LNCaP clone FGC (cell line): ENCODE measurements around the gene PGBD5.
"Not testable (repeated sequence)": the region's sequence is repeated elsewhere in the genome, so short reads cannot be mapped to it uniquely, and the experiment has no call there.

Experiments used
- DNase-seq: peaks from one replicate; pipeline ENCODE4 v3.0.0-alpha.2; 2011; ENCODE audit warnings: low read depth
- H3K4me3 ChIP-seq: 2 replicates; pipeline ENCODE4 v1.5.1; 2011; ENCODE audit warnings: mild to moderate bottlenecking, low read depth, low read length, control low read depth
- TF ChIP-seq, protein P1 (sequence below): IDR thresholded peaks from 2 replicates; pipeline ENCODE4 v1.5.1; 2012; ENCODE audit warnings: mild to moderate bottlenecking; ENCODE audit not compliant: control insufficient read depth, insufficient read depth; ENCODE audit errors: extremely low read depth

Gene PGBD5

GRCh38 chr1:230415405-230416132, 10.6 kb downstream of the PGBD5 start:
- TF ChIP-seq, protein P1, sequence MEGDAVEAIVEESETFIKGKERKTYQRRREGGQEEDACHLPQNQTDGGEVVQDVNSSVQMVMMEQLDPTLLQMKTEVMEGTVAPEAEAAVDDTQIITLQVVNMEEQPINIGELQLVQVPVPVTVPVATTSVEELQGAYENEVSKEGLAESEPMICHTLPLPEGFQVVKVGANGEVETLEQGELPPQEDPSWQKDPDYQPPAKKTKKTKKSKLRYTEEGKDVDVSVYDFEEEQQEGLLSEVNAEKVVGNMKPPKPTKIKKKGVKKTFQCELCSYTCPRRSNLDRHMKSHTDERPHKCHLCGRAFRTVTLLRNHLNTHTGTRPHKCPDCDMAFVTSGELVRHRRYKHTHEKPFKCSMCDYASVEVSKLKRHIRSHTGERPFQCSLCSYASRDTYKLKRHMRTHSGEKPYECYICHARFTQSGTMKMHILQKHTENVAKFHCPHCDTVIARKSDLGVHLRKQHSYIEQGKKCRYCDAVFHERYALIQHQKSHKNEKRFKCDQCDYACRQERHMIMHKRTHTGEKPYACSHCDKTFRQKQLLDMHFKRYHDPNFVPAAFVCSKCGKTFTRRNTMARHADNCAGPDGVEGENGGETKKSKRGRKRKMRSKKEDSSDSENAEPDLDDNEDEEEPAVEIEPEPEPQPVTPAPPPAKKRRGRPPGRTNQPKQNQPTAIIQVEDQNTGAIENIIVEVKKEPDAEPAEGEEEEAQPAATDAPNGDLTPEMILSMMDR = no peak
- H3K4me3 ChIP-seq = no peak overlapping the region
- no peak for DNase-seq

GRCh38 chr1:230414694-230415093, 11.4 kb downstream of the PGBD5 start:
- TF ChIP-seq, protein P1 = no peak
- no peak for DNase-seq
- no peak overlapping the region for H3K4me3 ChIP-seq

GRCh38 chr1:230414102-230414501, 12.0 kb downstream of the PGBD5 start:
- no peak overlapping the region for H3K4me3 ChIP-seq
- no peak for DNase-seq
- TF ChIP-seq, protein P1 = no peak

DNA sequence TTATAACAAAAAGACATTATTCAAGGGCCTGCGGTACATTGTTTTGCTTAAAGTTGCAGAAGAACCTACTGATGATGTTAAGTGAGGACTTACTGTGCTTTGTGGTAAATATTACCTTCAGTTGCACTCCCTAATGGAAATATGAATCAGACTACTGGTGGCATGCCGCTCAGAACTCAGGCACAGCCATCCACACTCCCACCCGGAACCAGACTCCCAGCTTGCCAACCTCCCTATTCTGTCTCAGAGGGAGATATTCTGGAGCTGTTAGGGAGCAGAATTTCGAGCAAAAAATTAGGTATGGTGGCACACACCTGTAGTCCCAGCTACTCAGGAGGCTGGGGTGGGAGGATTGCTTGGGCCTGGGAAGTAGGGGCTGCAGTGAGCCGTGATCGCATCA, 13.1 kb downstream of the PGBD5 start:
- H3K4me3 ChIP-seq = no peak overlapping the region
- no peak for DNase-seq
- TF ChIP-seq, protein P1 = no peak

- DNase-seq = no peak
- TF ChIP-seq, protein P1 = no peak
- H3K4me3 ChIP-seq = no peak overlapping the region
Measured at GRCh38 chr1:230408971-230409370, 17.2 kb downstream of the PGBD5 start.

DNA sequence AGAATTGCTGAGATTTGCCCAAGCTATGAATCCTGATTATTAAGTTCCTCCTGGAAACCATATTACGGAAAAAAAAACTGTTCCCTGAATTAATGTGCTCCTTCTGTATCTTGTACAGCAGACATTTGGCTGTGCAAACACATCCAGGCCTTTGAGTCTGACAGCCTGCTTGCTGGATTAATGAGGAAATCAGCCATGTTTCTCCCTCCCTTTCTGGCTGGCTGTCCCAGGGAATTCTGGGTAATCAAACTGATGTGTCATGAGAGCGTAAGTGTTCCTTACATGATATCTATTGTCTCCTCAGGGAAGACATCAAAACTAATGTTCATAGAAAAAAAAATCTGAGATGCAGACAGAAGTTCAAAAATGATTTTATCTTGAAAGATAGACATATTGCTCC, 18.8 kb downstream of the PGBD5 start:
- no peak overlapping the region for H3K4me3 ChIP-seq
- TF ChIP-seq, protein P1 = no peak
- DNase-seq = no peak

GRCh38 chr1:230406727-230407126, 19.4 kb downstream of the PGBD5 start:
- not testable (repeated sequence) for H3K4me3 ChIP-seq, DNase-seq
